ENCODE results near the gene ALS2CL. TPM values are rescaled to one million over a fixed set of nuclear protein-coding genes. Genes with fewer than 3 reads are reported as not detected.

The ALS2CL gene
- total RNA-seq, 4 donors from 2014 or later = 3.7 to 30.6 (median 6.7) TPM

DNA sequence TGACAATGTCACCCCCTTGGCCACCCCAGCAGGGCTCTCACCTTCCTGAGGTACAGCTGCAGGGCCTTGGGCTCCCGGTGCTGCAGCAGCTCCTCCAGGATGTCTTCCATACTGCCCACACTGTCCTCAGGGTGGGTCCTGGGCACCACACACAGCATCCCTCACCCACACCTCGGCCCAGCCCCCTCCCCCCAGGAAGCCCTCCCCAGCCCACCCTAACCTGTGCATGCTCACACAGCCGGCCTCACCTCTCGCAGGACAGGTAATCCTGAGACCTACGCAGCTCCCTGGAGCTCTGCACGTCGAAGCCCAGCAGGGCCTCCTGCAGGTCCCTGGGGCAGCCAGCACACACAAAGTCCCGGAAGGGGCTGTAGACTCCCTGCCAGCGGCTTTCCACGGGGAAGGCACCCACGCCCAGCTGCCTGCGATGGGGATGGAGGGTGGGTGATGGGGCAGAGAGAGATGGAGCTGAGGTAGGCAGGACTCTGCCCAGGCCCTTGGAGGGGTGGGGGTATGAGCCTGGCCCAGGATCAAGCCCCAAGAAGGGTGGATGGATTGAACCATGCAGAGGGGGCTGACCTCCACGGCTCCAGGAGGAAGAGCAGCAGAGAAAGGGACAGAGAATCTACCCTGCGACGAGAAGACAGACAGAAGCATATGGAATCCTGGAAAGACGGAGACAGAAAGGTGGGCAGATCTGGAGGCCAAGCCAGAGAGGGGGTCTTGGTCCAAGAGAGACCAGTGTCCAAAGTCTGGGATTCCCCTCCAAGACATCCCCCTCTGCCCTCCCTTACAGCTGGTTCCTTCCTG is 16.7 kb downstream of the ALS2CL start:
- DNase-seq (ENCODE audit: low spot score) (no peak), ATAC-seq (ENCODE audit: low FRiP score) (no peak)
- TF ChIP-seq, protein P1, sequence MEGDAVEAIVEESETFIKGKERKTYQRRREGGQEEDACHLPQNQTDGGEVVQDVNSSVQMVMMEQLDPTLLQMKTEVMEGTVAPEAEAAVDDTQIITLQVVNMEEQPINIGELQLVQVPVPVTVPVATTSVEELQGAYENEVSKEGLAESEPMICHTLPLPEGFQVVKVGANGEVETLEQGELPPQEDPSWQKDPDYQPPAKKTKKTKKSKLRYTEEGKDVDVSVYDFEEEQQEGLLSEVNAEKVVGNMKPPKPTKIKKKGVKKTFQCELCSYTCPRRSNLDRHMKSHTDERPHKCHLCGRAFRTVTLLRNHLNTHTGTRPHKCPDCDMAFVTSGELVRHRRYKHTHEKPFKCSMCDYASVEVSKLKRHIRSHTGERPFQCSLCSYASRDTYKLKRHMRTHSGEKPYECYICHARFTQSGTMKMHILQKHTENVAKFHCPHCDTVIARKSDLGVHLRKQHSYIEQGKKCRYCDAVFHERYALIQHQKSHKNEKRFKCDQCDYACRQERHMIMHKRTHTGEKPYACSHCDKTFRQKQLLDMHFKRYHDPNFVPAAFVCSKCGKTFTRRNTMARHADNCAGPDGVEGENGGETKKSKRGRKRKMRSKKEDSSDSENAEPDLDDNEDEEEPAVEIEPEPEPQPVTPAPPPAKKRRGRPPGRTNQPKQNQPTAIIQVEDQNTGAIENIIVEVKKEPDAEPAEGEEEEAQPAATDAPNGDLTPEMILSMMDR (IDR thresholded peaks at IDR 0.05) = no peak

DNA sequence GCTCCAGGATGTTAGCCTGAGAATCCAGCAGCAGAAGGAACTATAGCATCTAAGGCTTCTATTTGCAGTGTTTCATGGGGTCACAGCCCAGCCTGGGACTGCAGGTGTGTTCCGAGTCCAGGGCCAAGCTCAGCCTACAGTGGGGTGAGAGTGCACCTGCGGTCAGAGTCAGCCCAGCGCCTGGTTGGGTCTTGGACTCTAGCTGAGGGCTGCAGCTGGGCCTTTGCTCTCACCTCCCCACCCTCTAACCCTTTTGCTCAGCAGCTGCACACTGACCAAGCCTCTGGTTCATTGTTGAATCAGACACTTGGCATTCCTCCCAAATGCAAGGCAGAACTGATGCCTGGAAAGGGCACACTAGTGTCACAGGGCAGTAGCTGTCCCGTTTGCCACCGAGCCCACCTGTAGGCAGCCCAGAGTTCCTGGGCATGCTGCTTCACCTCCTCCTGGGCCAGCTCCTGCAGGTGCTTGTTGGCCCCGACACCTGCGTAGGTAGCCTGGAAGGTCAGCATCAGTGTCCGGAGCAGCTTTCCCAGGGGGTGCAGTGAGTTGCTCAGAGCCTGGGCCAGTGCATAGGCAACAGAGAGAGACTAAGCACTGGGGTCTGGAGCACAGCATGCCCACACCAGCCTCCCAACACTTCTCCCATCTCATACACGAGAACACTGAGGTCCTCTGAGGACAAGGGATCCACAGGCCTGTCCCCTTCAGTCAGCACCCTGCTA is 17.5 kb downstream of the ALS2CL start:
- DNase-seq (ENCODE audit: low spot score) (no peak), ATAC-seq (ENCODE audit: low FRiP score) (no peak)
- TF ChIP-seq, protein P1 (IDR thresholded peaks at IDR 0.05) = no peak

DNA sequence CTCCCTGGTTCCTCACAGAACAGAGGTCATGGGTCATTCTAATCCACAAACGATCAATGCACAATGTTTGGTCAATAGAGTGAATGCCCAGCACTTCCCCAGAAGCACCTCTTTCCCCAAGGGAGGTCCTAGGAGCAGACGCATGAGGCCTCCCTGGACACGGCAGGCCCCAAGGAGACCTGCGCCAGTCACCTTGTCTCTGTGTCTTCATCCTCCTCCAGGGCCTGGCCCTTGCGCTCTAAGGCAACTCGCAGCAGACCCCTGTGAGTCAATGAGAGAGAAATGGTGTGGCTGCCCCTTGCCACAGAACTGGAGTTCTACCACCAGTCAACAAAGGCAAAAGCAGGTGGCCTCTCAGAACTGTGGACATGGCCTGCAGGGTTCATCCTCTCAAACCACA is 18.1 kb downstream of the ALS2CL start:
- TF ChIP-seq, protein P1 (IDR thresholded peaks at IDR 0.05) = no peak
- DNase-seq (ENCODE audit: low spot score) = no peak
- ATAC-seq (ENCODE audit: low FRiP score) = no peak

DNA sequence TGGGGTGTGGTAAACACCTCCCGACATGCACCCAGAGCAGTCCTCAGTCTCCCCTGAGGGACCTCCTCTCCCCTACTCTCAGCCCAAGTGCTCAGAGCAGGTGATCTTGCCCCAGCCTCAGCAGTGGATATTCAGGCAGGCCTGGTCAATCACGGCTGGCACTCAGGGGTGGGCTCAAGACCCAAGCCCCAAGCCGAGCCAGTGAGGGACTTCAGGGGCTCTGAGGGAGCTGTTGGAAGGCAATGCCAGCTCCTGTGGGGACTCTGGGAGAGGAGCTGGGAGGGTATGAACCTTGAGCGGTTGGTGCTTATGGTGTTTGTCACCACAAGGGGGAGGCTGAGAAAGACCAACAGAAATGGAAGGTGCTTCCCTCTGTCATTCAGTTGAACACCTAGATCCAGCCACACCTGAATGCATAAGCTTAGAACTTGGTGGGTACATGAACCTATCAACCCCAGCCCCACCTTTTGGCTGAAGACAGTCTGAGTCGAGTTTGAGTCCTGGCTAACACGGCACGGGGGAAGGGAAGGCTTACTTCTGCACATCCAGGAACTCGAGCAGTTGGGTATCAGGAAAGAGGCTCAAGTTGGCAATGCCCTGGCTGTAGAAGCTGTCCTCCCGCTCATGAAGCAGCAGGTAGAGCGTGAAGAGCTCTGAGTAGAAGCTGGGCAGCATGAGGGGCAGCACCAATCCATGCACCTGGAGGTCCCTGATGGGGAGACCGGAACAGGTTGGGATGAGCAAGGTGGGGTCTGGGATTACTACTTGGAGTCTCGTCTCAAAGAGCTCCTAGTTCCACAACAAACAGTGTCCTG is 19.2 kb downstream of the ALS2CL start:
- ATAC-seq (ENCODE audit: low FRiP score) (no peak), DNase-seq (ENCODE audit: low spot score) (no peak)
- TF ChIP-seq, protein P1 (IDR thresholded peaks at IDR 0.05) = no peak

DNA sequence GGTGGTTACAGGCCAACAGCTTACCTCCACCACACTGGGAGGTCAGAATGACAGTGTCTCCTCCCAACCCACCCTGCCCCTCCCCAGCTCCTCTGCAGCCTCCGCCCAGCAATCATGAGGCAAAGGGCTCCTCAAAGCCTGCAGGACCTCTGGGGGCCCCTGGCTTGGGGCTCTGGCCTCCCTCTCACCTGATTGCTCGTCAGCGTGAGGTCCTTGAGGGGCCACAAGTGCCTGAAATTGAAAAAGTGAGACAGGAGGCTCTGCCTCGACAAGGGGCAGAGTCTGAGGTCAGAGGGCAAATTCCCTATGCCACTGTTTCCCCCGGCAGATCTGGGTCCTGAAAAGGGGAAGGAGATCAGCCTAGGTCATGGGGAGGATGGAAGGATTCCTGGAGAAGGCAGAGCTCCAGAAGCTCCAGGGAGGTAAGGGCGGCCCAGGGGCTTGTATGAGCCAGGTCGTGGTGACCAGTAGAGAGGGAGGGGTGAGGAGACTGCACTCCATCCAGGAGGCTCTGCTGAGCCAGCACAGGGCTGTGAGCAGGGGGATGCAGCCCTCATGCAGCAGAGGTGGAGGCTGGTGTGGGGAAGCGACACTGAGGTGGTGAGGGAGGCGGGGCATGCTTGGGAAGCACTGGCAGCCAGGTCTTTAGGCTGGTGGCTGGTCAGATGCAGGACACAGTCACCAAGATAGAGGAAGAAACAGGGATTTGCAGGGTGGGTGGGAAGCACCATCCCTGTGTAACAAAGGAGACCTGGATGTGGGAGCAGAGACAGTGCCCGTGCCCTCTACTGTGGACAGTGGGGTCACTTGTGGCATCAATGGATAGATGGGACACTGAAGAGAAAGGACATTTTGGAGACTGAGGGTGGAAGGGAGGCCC is 20.1 kb downstream of the ALS2CL start:
- DNase-seq (ENCODE audit: low spot score) (peak; percentile 1), ATAC-seq (ENCODE audit: low FRiP score) (no peak)
- TF ChIP-seq, protein P1 (IDR thresholded peaks at IDR 0.05) = no peak

DNA sequence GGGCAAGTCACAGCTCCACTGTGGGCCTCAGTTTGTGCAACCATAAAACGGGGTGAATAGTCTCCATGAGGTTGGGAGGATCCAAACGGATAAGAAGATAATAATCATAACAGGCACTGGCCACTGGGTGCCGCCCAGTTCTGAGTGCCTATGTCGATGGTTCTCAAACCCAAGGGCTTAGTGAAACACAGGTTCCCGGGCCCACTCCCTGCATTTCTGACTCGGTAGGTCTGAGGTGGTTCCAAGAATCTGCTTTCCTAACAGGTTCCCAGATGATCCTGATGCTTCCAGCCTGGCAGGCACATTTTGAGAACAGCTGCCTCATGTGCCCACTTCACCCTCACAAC is 21.2 kb downstream of the ALS2CL start:
- ATAC-seq (ENCODE audit: low FRiP score) = no peak
- TF ChIP-seq, protein P1 (IDR thresholded peaks at IDR 0.05) = no peak
- peak; percentile 7 for DNase-seq (ENCODE audit: low spot score)
